ENCODE measurements around the gene CDR2L.
"Not testable (repeated sequence)": the region's sequence is repeated elsewhere in the genome, so short reads cannot be mapped to it uniquely, and the experiment has no call there.

CDR2L gene

GRCh38 chr17:75031972-75032719 is 44.7 kb downstream of the CDR2L start:
- H3K9ac ChIP-seq (ENCODE audit: low read length): no peak overlapping the region
- H3K27ac ChIP-seq (ENCODE audit: low read depth, low read length): peak overlapping the region; percentile 60
- peak overlapping the region; percentile 40 for H3K4me3 ChIP-seq (ENCODE audit: low read length)
- no peaks in the 10 kb centered on the region for H3K36me3 ChIP-seq (ENCODE audit: control insufficient read depth, insufficient read depth, low read length)
- H3K4me1 ChIP-seq (ENCODE audit: control insufficient read depth, insufficient read depth, low read length): peaks cover 5% of the 10 kb centered on the region
- no peaks in the 10 kb centered on the region for H3K27me3 ChIP-seq (ENCODE audit: control insufficient read depth, insufficient read depth, low read length)

DNA sequence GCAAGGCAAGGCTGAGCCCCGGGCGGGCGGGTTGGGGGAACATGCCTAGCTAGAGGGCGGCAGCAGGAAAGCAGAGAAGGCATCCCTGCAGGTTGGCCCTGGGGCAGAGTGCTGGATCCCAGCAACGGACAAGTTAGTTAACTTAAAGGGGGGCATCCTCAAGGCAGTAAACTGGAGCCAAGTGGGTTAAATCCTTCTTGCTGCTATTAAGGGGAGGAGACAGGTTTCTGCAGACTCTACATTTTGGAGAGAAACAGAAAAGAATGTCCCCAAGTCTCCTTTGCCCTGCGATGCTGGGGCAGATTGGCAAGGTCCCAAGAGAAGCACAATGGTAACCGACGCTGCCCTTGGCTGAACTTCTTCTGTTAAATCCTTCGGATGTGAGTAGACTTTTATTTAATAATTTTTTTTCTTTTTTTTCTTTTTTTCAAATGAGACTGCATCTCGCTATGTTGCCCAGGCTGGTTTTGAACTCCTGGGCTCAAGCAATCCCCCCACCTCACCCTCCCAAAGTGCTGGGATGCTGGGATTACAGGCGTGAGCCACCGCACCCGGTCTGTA is 45.4 kb downstream of the CDR2L start:
- Histone ChIP-seq H3K27ac (ENCODE audit: low read depth, low read length) (no peak overlapping the region), H3K4me3 (ENCODE audit: low read length) (peak overlapping the region; percentile 40), H3K4me1 (ENCODE audit: control insufficient read depth, insufficient read depth, low read length) (peaks cover 5% of the 10 kb centered on the region), H3K9ac (ENCODE audit: low read length) (no peak overlapping the region), H3K27me3 (ENCODE audit: control insufficient read depth, insufficient read depth, low read length) (no peaks in the 10 kb centered on the region), H3K36me3 (ENCODE audit: control insufficient read depth, insufficient read depth, low read length) (no peaks in the 10 kb centered on the region)

GRCh38 chr17:75033346-75034235 is 46.2 kb downstream of the CDR2L start:
- Histone ChIP-seq H3K4me3 (ENCODE audit: low read length) (peak overlapping the region; percentile 80), H3K27ac (ENCODE audit: low read depth, low read length) (peak overlapping the region; percentile 89), H3K9ac (ENCODE audit: low read length) (no peak overlapping the region), H3K36me3 (ENCODE audit: control insufficient read depth, insufficient read depth, low read length) (no peaks in the 10 kb centered on the region), H3K27me3 (ENCODE audit: control insufficient read depth, insufficient read depth, low read length) (no peaks in the 10 kb centered on the region), H3K4me1 (ENCODE audit: control insufficient read depth, insufficient read depth, low read length) (peaks cover 5% of the 10 kb centered on the region)

DNA sequence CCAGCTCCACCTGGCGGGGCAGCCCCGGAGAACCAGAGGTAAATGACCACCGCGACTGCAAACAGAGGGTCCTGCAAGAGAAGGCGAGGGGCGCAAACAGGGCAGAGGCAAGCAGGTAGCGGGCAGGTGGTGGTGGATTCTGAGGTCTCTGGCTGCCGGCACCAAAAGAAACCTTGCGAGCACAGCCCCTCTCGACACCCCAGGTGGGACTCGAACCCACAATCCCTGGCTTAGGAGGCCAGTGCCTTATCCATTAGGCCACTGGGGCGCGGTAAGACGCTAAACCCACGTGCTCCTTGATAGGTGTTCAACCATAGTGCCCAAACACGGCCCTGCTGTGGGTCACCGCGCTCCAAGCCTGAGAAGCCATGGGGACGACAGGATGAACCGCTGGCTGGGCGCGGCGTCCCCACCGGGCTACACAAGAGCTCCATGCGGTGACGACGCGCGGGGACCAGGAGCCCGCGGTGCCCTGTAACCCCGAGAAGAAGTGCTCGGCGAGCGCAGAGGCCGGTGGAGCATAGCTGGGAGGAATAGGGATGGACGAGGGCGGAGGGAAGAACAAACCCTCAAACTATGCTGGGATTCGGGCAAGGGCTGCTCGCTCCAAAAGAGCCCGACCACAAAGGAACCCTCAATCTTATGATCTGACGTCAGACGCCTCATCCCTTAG is 46.9 kb downstream of the CDR2L start:
- Histone ChIP-seq H3K4me1 (ENCODE audit: control insufficient read depth, insufficient read depth, low read length) (peaks cover 5% of the 10 kb centered on the region), H3K9ac (ENCODE audit: low read length) (peak overlapping the region; percentile 32), H3K27ac (ENCODE audit: low read depth, low read length) (peak overlapping the region; percentile 89), H3K27me3 (ENCODE audit: control insufficient read depth, insufficient read depth, low read length) (no peaks in the 10 kb centered on the region), H3K36me3 (ENCODE audit: control insufficient read depth, insufficient read depth, low read length) (peaks cover 5% of the 10 kb centered on the region), H3K4me3 (ENCODE audit: low read length) (peak overlapping the region; percentile 80)

- Histone ChIP-seq H3K9ac (ENCODE audit: low read length) (no peak overlapping the region), H3K36me3 (ENCODE audit: control insufficient read depth, insufficient read depth, low read length) (peaks cover 14% of the 10 kb centered on the region), H3K4me1 (ENCODE audit: control insufficient read depth, insufficient read depth, low read length) (peaks cover 5% of the 10 kb centered on the region), H3K27me3 (ENCODE audit: control insufficient read depth, insufficient read depth, low read length) (no peaks in the 10 kb centered on the region), H3K27ac (ENCODE audit: low read depth, low read length) (peak overlapping the region; percentile 89), H3K4me3 (ENCODE audit: low read length) (no peak overlapping the region)
Measured at GRCh38 chr17:75036643-75037268, 49.3 kb downstream of the CDR2L start.

- peaks cover 2% of the 10 kb centered on the region for H3K4me1 ChIP-seq (ENCODE audit: control insufficient read depth, insufficient read depth, low read length)
- H3K36me3 ChIP-seq (ENCODE audit: control insufficient read depth, insufficient read depth, low read length): peaks cover 14% of the 10 kb centered on the region
- no peak overlapping the region for H3K27ac ChIP-seq (ENCODE audit: low read depth, low read length)
- H3K4me3 ChIP-seq (ENCODE audit: low read length): no peak overlapping the region
- H3K27me3 ChIP-seq (ENCODE audit: control insufficient read depth, insufficient read depth, low read length): no peaks in the 10 kb centered on the region
- no peak overlapping the region for H3K9ac ChIP-seq (ENCODE audit: low read length)
Measured at GRCh38 chr17:75039238-75039637, 51.8 kb downstream of the CDR2L start.

GRCh38 chr17:75041656-75042280 is 54.3 kb downstream of the CDR2L start:
- no peak overlapping the region for H3K9ac ChIP-seq (ENCODE audit: low read length)
- H3K27me3 ChIP-seq (ENCODE audit: control insufficient read depth, insufficient read depth, low read length): no peaks in the 10 kb centered on the region
- peaks cover 14% of the 10 kb centered on the region for H3K36me3 ChIP-seq (ENCODE audit: control insufficient read depth, insufficient read depth, low read length)
- no peaks in the 10 kb centered on the region for H3K4me1 ChIP-seq (ENCODE audit: control insufficient read depth, insufficient read depth, low read length)
- no peak overlapping the region for H3K27ac ChIP-seq (ENCODE audit: low read depth, low read length)
- H3K4me3 ChIP-seq (ENCODE audit: low read length): no peak overlapping the region

GRCh38 chr17:75043789-75044188 is 56.4 kb downstream of the CDR2L start:
- peaks cover 14% of the 10 kb centered on the region for H3K36me3 ChIP-seq (ENCODE audit: control insufficient read depth, insufficient read depth, low read length)
- not testable (repeated sequence) for H3K27me3 ChIP-seq (ENCODE audit: control insufficient read depth, insufficient read depth, low read length); H3K27ac ChIP-seq (ENCODE audit: low read depth, low read length); H3K4me3 ChIP-seq (ENCODE audit: low read length); H3K9ac ChIP-seq (ENCODE audit: low read length); H3K4me1 ChIP-seq (ENCODE audit: control insufficient read depth, insufficient read depth, low read length)

- Histone ChIP-seq H3K4me1 (ENCODE audit: control insufficient read depth, insufficient read depth, low read length) (peaks cover 9% of the 10 kb centered on the region), H3K4me3 (ENCODE audit: low read length) (no peak overlapping the region), H3K9ac (ENCODE audit: low read length) (no peak overlapping the region), H3K27me3 (ENCODE audit: control insufficient read depth, insufficient read depth, low read length) (no peaks in the 10 kb centered on the region), H3K27ac (ENCODE audit: low read depth, low read length) (no peak overlapping the region), H3K36me3 (ENCODE audit: control insufficient read depth, insufficient read depth, low read length) (peaks cover 8% of the 10 kb centered on the region)
Measured at GRCh38 chr17:75044716-75045115, 57.3 kb downstream of the CDR2L start.

GRCh38 chr17:75045946-75046406 is 58.5 kb downstream of the CDR2L start:
- Histone ChIP-seq H3K27ac (ENCODE audit: low read depth, low read length) (peak overlapping the region; percentile 99), H3K4me3 (ENCODE audit: low read length) (peak overlapping the region; percentile 97), H3K9ac (ENCODE audit: low read length) (peak overlapping the region; percentile 86)
- H3K4me1 ChIP-seq (ENCODE audit: control insufficient read depth, insufficient read depth, low read length); H3K27me3 ChIP-seq (ENCODE audit: control insufficient read depth, insufficient read depth, low read length); H3K36me3 ChIP-seq (ENCODE audit: control insufficient read depth, insufficient read depth, low read length): not testable (repeated sequence)

GRCh38 chr17:75046407-75047289 is 59.2 kb downstream of the CDR2L start, which contains the start of the genes ATP5PD and KCTD2:
TSS of gene ATP5PD (minus strand) at chr17:75046969. CDS start at chr17:75042650, 4,319 bp downstream.
TSS of gene KCTD2 (plus strand) at chr17:75047225. CDS start at chr17:75047251, 26 bp downstream.
- Histone ChIP-seq H3K4me1 (ENCODE audit: control insufficient read depth, insufficient read depth, low read length) (peaks cover 9% of the 10 kb centered on the region), H3K27ac (ENCODE audit: low read depth, low read length) (peak within 1 kb of the TSS; percentile 99), H3K36me3 (ENCODE audit: control insufficient read depth, insufficient read depth, low read length) (peaks cover under 1% of the 10 kb centered on the region), H3K4me3 (ENCODE audit: low read length) (peak within 1 kb of the TSS; percentile 97), H3K27me3 (ENCODE audit: control insufficient read depth, insufficient read depth, low read length) (no peaks in the 10 kb centered on the region), H3K9ac (ENCODE audit: low read length) (peak within 1 kb of the TSS; percentile 86)
